Effector CD4-positive, alpha-beta T cell (primary cell): ENCODE measurements around the gene PPTC7.
"Not testable (repeated sequence)": the region's sequence is repeated elsewhere in the genome, so short reads cannot be mapped to it uniquely, and the experiment has no call there.

Experiments used
- DNase-seq: peaks from one replicate; pipeline ENCODE4 v3.0.0-alpha.2; 2020

PPTC7 gene

DNA sequence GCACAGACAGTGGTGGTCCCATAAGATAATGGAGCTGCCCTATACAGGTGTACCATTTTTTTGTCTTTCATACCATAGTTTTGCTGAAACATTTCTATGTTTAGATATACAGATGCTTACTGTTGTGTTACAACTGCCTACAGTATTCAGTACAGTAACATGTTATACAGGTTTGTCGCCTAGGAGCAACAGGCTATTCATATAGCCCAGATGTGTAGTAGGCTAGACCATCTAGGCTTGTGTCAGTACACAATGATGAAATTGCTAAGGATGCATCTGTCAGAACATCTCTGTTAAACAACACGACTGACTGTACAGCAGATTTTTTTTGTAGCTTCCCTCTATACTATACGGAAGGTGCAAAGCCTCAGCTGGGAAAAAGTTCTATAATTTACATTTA is 50.5 kb downstream of the PPTC7 start:
- no peak for DNase-seq

DNA sequence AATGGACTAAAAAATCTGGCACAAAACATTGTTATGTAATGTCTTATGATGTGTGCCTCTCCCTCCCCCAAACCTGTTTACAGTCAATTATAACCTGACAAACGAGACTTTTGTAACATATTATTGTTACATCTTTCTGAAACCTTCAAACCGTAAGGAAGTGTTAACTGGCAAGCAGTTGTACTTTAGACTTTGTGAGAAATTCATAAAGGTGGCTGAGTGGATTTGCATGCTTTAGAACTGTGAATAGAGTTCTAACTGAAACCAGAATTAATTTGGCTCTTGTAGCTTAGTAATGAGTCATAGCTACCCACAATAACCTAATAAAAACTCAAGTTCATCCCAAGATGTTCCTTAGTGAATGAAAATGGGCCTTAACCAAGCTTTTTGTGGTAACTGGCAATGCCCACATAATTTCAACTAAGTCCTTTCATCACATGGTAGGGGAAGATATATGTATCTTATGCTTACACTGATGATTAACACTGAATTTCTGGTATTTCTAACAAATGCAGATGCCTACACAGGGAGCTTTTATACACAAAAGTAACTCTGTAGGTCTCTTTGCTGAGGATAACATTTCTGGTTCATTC is 51.3 kb downstream of the PPTC7 start:
- DNase-seq = no peak

DNA sequence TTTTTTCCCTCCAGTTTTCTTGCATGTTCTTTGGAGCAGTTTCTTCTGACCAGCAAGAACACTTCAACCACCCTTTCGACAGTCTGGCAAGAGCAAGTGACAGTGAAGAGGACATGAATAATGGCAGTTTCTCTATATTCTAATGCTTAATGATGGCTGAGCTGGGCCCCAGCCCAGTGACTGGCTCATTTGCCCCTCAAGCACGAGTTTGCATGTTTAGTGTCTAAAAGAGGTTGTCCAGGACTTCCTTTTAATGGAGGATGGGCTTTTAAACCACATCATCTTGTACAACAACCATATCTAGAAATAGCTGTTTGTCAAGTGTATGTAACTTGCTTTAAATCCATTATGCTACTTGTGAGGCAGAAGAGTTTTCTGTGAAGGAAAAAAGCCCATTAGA is 52.6 kb downstream of the PPTC7 start:
- no peak for DNase-seq

GRCh38 chr12:110528277-110528839 is 54.8 kb downstream of the PPTC7 start:
- no peak for DNase-seq

- DNase-seq = not testable (repeated sequence)
These were observed 62.0 kb downstream of the PPTC7 start for GRCh38 chr12:110520876-110521712.

DNA sequence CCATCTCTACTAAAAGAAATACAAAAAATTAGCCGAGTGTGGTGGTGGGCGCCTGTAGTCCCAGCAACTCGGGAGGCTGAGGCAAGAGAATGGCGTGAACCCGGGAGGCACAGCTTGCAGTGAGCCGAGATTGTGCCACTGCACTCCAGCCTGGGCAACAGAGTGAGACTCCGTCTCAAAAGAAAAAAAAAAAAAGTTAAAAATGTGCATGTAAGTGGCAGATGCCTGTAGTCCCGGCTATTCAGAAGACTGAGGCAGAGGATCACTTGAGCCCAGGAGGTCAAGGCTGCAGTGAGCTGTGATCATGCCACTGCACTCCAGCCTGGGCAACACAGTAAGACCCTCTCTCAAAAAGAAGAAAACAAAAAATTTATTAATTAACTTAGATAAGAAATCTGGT is 65.1 kb downstream of the PPTC7 start:
- not testable (repeated sequence) for DNase-seq

DNA sequence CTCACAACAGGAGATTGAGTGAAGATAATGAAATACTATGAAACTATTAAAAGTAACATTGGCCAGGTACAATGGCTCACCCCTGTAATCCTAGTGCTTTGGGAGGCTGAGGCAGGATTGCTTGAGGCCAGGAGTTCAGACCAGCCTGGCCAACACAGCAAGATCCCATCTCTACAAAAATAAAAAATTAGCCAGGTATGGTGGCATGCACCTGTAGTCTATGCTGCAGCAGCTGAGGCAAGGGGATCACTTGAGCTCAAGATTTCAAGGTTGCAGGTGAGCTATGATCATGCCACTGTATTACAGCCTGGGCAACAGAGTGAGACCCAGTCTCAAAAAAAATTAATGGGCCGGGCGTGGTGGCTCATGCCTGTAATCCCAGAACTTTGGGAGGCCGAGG is 66.1 kb downstream of the PPTC7 start:
- no peak for DNase-seq

- no peak for DNase-seq
These were observed 68.8 kb downstream of the PPTC7 start for GRCh38 chr12:110514363-110514762.

DNA sequence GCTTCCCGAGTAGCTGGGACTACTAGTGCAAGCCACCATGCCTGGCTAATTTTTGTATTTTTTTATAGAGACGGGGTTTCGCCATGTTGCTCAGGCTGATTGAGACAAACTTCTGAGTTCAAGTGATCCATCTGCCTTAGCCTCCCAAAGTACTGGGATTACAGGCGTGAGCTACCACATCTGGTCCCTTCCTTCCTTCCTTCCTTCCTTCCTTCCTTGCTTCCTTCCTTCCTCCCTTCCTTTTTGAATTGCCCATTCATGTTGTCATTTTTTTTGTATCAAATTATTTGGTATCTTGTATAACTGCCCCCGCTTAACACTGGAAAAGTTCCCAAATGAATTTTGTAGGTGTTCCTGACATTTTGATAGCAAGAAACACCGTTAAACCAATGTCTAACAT is 69.3 kb downstream of the PPTC7 start:
- no peak for DNase-seq

GRCh38 chr12:110508071-110508586 is 75.0 kb downstream of the PPTC7 start:
- no peak for DNase-seq

DNA sequence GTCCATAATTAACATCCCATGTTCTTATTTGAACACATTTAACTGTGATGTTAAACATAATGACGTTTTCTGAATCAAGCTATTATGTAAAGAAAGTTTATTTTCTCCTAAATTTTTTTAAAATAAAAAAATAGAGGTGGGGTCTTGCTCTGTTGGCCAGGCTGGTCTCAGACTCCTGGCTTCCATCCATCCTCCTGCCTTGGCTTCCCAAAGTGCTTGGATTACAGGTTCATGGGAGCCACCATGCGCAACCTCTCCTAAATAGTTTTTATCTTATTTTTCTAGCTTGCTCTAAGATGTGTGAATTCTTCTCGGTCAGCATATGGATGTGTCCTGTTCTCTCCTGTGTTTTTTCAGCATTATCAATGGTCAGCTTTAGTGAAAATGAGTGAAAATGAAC is 77.8 kb downstream of the PPTC7 start:
- no peak for DNase-seq

- no peak for DNase-seq
These were observed 79.7 kb downstream of the PPTC7 start for GRCh38 chr12:110503432-110503831.

DNA sequence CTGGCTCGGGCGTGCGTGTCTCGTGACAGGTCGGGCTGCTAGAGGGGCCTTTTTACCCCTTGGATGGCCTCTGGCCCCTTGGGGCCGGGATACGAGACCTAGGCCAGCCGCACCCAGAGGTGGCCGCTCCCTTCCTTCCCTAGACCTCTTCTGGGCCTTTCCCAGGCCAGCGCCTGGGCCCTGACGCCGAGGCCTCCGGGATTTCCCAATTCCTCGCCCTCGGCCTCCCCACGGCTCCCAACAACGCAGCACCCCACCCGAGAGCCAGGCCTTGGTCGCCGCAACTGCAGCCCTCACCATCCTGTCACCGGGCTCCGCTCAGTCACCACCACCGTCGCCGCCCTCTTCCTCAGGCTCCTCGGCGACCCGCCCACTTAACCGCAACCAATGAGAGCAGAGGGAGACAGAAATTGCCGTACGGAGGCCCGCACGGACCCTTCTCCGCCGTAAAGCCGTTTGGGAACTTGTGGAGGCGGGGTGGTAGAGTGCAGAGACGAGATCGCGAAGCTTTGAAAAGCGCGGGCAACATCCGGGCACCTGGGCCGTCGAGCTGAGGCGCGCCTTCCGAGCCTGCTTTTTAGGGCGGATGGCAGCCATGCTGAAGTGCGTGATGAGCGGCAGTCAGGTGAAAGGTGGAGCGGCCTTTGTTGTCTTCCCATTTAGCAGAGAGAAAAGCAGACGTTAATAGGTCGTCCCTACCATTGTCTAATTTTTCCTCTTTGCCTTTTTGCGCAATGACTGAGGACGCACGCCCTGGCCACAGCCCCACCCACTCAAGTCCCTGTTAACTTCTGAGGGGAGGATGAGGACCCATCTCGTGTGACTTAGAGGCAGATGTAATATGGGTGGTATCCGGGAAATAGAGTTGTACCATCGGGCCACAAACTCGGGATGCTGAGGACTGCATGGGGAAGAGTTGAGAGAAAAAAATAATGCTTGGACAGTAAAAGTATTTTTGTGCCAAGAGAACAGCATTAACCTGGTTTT is 81.1 kb downstream of the PPTC7 start, which contains the start of the genes RAD9B and VPS29:
Gene RAD9B, plus strand, starts transcription at position 580 of the 987 bp plus-strand sequence. Its CDS starts 7 bp downstream, at position 587.
Gene VPS29, minus strand, starts transcription at position 360 of the 987 bp plus-strand sequence. Its CDS starts 60 bp downstream, at position 300.
- DNase-seq = peak; percentile 99

- no peak for DNase-seq
These were observed 81.7 kb downstream of the PPTC7 start for GRCh38 chr12:110501399-110501751.

DNA sequence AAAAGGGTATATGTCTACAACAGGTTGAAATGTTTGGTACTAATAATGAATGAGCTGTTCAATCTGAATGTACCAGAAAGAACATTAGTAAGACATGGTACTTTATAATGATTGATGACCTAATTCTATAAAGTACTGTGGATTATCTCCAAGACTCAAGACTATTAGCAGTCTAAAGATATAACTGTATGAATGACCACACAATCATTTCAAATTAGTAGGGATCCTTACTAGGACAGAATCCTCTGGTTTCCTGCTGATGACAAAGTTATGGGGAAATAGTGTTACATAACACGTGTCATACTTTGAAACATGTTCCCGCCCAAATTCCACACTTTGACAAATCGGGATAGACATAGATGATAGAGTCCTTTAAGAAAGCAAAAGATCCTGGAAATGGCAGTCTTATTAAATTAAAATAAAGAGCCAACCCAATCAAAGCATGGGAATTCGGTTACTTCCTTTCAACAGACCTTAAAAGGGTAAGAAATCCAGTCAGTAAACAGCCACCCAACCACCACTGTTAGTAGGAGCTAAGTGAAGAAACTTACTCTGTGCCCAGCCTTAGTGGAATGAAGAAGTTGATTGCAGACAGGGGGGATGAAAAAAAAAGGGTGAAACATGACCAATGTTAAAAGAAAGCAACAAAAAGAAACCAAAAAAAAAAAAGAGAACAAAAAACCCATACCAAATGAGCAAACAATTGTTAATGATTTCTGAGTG is 84.0 kb downstream of the PPTC7 start:
- no peak for DNase-seq
